Measurements from ENCODE around the gene NISCH.

DNA sequence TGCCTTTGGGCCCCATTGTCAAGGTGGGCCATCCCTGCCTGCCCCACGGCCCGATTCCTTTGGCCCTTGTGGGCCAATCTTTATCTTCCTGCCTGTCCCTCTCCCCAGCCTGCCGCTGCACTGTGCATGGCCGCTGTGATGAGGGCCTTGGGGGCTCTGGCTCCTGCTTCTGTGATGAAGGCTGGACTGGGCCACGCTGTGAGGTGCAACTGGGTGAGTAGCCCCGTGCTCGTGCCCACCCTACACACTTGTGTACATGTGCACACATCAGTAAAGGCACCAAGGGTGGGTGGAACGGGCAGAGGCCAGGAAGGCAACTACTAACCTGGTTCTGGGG lies 66.1 kb downstream of the NISCH start:
- TF ChIP-seq, protein P1, sequence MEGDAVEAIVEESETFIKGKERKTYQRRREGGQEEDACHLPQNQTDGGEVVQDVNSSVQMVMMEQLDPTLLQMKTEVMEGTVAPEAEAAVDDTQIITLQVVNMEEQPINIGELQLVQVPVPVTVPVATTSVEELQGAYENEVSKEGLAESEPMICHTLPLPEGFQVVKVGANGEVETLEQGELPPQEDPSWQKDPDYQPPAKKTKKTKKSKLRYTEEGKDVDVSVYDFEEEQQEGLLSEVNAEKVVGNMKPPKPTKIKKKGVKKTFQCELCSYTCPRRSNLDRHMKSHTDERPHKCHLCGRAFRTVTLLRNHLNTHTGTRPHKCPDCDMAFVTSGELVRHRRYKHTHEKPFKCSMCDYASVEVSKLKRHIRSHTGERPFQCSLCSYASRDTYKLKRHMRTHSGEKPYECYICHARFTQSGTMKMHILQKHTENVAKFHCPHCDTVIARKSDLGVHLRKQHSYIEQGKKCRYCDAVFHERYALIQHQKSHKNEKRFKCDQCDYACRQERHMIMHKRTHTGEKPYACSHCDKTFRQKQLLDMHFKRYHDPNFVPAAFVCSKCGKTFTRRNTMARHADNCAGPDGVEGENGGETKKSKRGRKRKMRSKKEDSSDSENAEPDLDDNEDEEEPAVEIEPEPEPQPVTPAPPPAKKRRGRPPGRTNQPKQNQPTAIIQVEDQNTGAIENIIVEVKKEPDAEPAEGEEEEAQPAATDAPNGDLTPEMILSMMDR (IDR thresholded peaks at IDR 0.05; ENCODE audit: extremely low read depth in 1 of 2, insufficient read depth in 1 of 2, low read depth in 1 of 2, low read length in 2 of 2) = no peak
- TF ChIP-seq MYC (IDR thresholded peaks at IDR 0.05; ENCODE audit: low read depth, low read length) = no peak
- TF ChIP-seq POLR2A (IDR thresholded peaks at IDR 0.05; ENCODE audit: low read depth, low read length) = no peak
- no peak for TF ChIP-seq POLR2AphosphoS5 (IDR thresholded peaks at IDR 0.05; ENCODE audit: insufficient read depth, low read depth, low read length)
- TF ChIP-seq, protein P2, sequence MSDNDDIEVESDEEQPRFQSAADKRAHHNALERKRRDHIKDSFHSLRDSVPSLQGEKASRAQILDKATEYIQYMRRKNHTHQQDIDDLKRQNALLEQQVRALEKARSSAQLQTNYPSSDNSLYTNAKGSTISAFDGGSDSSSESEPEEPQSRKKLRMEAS (IDR thresholded peaks at IDR 0.05; ENCODE audit: insufficient read depth, insufficient read length) = no peak
- TF ChIP-seq EZH2 (IDR thresholded peaks at IDR 0.05; ENCODE audit: borderline replicate concordance, low read depth, low read length, severe bottlenecking) = no peak

All from endothelial cell of umbilical vein (primary cell).